MM.1S (cell line): Measurements from ENCODE around the gene NUDT14.

Experiments used
- EZH2 ChIP-seq: fragments of 300-600 bp; sonication (generic); optimal IDR thresholded peaks from 2 replicates; pipeline ENCODE3; 2017; ENCODE audit warnings: low read depth, mild to moderate bottlenecking, antibody characterized with exemption, low read length, mixed read lengths
- TF ChIP-seq, protein P1 (sequence below): fragments of 300-600 bp; sonication (generic); IDR thresholded peaks from 2 replicates; pipeline ENCODE4 v1.5.1; 2016; ENCODE audit warnings: antibody characterized with exemption, low read length, mixed read lengths

DNA sequence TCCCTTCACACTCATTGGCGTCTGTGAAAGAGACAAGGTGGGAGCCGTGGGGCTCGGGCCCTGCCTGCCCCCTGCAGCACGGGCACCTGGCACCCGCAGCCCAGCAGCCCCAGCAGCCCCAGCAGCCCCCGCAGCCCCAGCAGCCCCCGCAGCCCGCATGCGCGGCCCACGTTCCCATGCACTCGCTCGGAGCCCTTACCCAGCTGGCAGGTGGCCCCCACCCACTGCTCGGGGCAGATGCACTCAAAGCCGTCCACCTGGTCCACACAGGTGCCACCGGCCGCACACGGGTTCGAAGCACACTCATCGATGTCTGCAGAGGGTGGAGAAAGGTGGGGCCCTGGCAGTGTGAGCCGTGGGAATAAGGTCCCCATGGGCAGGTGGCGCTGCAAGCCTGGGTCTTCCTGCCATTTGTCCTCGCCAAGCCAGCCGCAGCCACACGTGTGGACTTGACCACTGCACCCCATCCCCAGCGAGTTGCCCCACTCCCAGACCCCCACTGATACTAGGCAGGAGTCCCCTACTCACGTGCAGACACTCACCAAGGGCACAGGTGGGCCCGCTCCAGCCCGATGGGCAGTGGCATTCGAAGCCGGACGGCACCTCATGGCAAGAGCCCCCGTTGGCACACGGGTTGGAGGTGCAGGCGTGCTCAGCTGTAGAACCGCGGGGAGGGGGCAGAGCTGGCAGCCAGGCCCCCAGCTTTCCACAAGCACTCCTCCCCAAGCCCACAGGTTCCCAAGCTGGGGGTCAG is 29.9 kb downstream of the NUDT14 start:
- TF ChIP-seq, protein P1, sequence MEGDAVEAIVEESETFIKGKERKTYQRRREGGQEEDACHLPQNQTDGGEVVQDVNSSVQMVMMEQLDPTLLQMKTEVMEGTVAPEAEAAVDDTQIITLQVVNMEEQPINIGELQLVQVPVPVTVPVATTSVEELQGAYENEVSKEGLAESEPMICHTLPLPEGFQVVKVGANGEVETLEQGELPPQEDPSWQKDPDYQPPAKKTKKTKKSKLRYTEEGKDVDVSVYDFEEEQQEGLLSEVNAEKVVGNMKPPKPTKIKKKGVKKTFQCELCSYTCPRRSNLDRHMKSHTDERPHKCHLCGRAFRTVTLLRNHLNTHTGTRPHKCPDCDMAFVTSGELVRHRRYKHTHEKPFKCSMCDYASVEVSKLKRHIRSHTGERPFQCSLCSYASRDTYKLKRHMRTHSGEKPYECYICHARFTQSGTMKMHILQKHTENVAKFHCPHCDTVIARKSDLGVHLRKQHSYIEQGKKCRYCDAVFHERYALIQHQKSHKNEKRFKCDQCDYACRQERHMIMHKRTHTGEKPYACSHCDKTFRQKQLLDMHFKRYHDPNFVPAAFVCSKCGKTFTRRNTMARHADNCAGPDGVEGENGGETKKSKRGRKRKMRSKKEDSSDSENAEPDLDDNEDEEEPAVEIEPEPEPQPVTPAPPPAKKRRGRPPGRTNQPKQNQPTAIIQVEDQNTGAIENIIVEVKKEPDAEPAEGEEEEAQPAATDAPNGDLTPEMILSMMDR, result no peak
- TF ChIP-seq EZH2, result no peak
